Osteocyte (in vitro differentiated cells): ENCODE data around the gene MYO1F. TPM values are rescaled to one million over a fixed set of nuclear protein-coding genes. Genes with fewer than 3 reads are reported as not detected.
A peak's percentile ranks its signal among the peaks of the same experiment; 100 is the strongest.

Experiments used
- DNase-seq: peaks from one replicate; pipeline ENCODE4 v3.0.0; 2021; ENCODE audit warnings: mixed read lengths; ENCODE audit not compliant: unreplicated experiment; ENCODE audit errors: extremely low spot score
- H3K27ac Mint-ChIP-seq: one replicate; pipeline ENCODE4 v1.8.0; 2021; ENCODE audit warnings: mild to moderate bottlenecking, mixed read lengths; ENCODE audit not compliant: unreplicated experiment
- H3K27me3 Mint-ChIP-seq: one replicate; pipeline ENCODE4 v1.8.0; 2021; ENCODE audit warnings: mixed read lengths; ENCODE audit not compliant: unreplicated experiment
- H3K36me3 Mint-ChIP-seq: one replicate; pipeline ENCODE4 v1.8.0; 2021; ENCODE audit warnings: mixed read lengths; ENCODE audit not compliant: unreplicated experiment
- H3K4me1 Mint-ChIP-seq: one replicate; pipeline ENCODE4 v1.8.0; 2021; ENCODE audit warnings: mixed read lengths; ENCODE audit not compliant: unreplicated experiment
- H3K4me3 Mint-ChIP-seq: one replicate; pipeline ENCODE4 v1.8.0; 2021; ENCODE audit warnings: mild to moderate bottlenecking, moderate library complexity, mixed read lengths; ENCODE audit not compliant: unreplicated experiment
- H3K9me3 Mint-ChIP-seq: one replicate; pipeline ENCODE4 v1.8.0; 2021; ENCODE audit warnings: mixed read lengths; ENCODE audit not compliant: unreplicated experiment
- CTCF ChIP-seq: fragments of 200-600 bp; sonication (generic); IDR thresholded peaks from 2 replicates; pipeline ENCODE4 v1.5.0; 2021; ENCODE audit warnings: antibody characterized with exemption, mild to moderate bottlenecking, moderate library complexity
- total RNA-seq: library from RNA; stranded (reverse); gene quantifications from 2 replicates; pipeline ENCODE4 v1.2.1, GENCODE V29; 2021

MYO1F gene
- total RNA-seq, 1 donor from 2014 or later, result 0.43 TPM

DNA sequence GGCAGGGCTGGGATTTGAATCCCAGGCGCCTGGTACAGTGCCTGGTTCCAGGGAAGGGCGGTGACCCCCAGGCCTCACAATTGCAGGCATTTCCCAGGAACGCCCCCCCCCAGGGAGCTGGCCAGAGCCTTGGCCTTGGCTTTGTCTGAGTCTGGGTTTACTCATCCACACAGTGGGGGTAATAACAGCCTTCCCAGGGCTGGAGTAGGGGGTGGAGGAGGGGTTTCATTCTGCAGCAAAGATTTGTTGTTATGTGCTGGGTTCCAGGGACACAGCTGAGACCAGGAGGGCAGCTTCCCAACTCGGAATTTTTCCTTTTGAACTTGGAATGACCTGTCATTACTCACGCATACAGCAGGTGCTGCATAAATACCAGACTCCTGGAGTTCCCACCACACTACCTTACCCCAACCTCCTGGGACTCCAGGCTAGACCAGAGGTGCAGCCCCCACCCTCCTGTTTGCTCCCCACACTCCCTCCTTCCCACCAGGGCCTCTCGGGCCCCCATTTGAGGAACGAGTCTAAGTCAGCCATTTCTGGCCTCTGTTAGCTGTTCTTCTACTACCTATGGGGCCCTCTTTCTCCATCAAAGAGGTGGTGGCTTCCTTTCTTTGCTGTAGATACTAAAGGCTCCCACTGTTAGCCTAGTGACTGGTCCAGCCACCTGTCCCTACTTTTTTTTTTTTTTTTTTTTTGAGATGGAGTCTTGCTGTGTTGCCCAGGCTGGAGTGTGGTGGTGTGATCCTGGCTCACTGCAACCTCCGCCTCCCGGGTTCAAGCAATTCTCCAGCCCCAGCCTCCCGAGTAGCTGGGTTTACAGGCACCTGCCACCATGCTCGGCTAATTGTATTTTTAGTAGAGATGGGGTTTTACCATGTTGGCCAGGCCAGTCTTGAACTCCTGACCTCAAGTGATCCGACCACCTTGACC is 34.9 kb upstream of the MYO1F start:
- peak overlapping the region; percentile 76 for H3K27ac Mint-ChIP-seq
- DNase-seq, result no peak
- no peaks in the 10 kb centered on the region for H3K27me3 Mint-ChIP-seq
- no peaks in the 10 kb centered on the region for H3K9me3 Mint-ChIP-seq
- H3K4me1 Mint-ChIP-seq, result peaks cover 39% of the 10 kb centered on the region
- H3K4me3 Mint-ChIP-seq, result peak overlapping the region; percentile 52
- TF ChIP-seq CTCF, result no peak
- peaks cover 2% of the 10 kb centered on the region for H3K36me3 Mint-ChIP-seq

DNA sequence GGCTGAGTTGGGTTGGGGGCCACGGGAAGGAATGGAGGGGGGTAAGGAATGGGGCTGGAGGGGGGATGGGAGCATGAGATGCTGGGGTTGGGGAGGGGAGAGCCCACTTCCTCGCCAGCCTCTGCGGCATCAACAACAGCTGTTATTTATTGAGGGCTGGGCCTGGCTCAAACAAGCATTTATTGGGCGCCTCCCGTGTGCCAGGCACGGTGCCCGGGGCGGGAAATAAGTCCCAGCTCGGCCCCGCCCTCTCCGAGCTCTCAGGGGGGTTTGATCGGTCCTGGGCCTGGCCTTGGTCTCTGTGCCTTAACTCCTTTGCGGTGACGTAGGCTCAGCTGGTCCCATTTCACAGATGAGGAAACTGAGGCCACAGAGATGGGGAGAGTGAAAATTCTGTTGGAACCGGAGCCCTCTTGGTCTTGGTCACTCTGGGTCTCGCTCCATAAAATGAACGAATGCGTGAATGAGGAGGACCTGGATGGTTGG is 34.2 kb upstream of the MYO1F start:
- H3K9me3 Mint-ChIP-seq, result no peaks in the 10 kb centered on the region
- peaks cover 46% of the 10 kb centered on the region for H3K4me1 Mint-ChIP-seq
- TF ChIP-seq CTCF, result no peak
- peak overlapping the region; percentile 76 for H3K27ac Mint-ChIP-seq
- peaks cover 2% of the 10 kb centered on the region for H3K36me3 Mint-ChIP-seq
- H3K4me3 Mint-ChIP-seq, result peak overlapping the region; percentile 52
- DNase-seq, result no peak
- H3K27me3 Mint-ChIP-seq, result no peaks in the 10 kb centered on the region

DNA sequence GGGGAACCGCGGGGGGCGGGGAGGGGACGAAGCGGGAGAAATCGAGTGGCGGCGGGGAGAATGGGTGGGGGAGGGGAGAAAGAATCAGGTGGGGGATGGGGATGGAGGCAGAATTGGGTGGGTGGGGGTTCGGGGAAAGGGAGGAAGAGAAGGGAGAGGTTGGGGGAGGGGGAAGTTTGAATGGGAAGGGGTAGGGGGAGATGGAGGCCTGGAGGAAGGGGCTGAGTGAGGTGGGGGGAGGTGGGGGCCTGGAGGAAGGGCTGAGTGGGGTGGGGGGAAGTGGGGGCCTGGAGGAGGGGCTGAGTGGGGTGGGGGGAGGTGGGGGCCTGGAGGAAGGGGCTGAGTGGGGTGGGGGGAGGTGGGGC is 33.7 kb upstream of the MYO1F start:
- Mint-ChIP-seq H3K4me3 (no peak overlapping the region), H3K27me3 (no peaks in the 10 kb centered on the region), H3K36me3 (peaks cover 2% of the 10 kb centered on the region), H3K9me3 (no peaks in the 10 kb centered on the region), H3K27ac (no peak overlapping the region), H3K4me1 (peaks cover 47% of the 10 kb centered on the region)
- no peak for TF ChIP-seq CTCF
- no peak for DNase-seq

- peaks cover 6% of the 10 kb centered on the region for H3K36me3 Mint-ChIP-seq
- H3K27me3 Mint-ChIP-seq, result no peaks in the 10 kb centered on the region
- H3K27ac Mint-ChIP-seq, result peak within 1 kb of the TSS; percentile 90
- H3K9me3 Mint-ChIP-seq, result no peaks in the 10 kb centered on the region
- peak within 1 kb of the TSS; percentile 98 for H3K4me3 Mint-ChIP-seq
- H3K4me1 Mint-ChIP-seq, result peaks cover 43% of the 10 kb centered on the region
- no peak for DNase-seq
- TF ChIP-seq CTCF, result no peak
Measured at GRCh38 chr19:8610041-8610935, 33.0 kb upstream of the MYO1F start, which contains the start of gene ADAMTS10. ADAMTS10 (minus strand) TSS chr19:8610715; CDS start chr19:8605710, 5,005 bp downstream.
